Activated T-cell treated with anti-CD3 and anti-CD28 coated beads, Interleukin-2, amount 50 U/mL, for 72 hours (primary cell): Measurements from ENCODE around the gene ZBTB1. TPM values are rescaled to one million over a fixed set of nuclear protein-coding genes. Genes with fewer than 3 reads are reported as not detected.

Experiments
- ATAC-seq, 2 donors: fragments of 150-1000 bp; cut with Tn5 transposase; replicated peaks in 1 of 2; 2 replicates each; pipeline ENCODE4 v1.10.0; 2021; ENCODE audit warnings: moderate library complexity in 2 of 2, mild to moderate bottlenecking in 1 of 2
- DNase-seq, 2 donors: peaks; one replicate each; pipeline ENCODE4 v3.0.0; 2021 to 2022; ENCODE audit warnings: mixed read lengths in 1 of 2
- H3K27ac Mint-ChIP-seq: one replicate; pipeline ENCODE4 v1.8.0; 2022; ENCODE audit warnings: mild to moderate bottlenecking, moderate library complexity, mixed read lengths
- H3K27me3 Mint-ChIP-seq: one replicate; pipeline ENCODE4 v1.8.0; 2022; ENCODE audit warnings: low read depth, mixed read lengths
- H3K36me3 Mint-ChIP-seq, 2 donors: one replicate each; pipeline ENCODE4 v1.8.0; 2022; ENCODE audit warnings: mixed read lengths in 2 of 2, mild to moderate bottlenecking in 1 of 2; ENCODE audit not compliant: insufficient read depth in 2 of 2
- H3K4me1 Mint-ChIP-seq: one replicate; pipeline ENCODE4 v1.8.0; 2022; ENCODE audit warnings: low read depth, mixed read lengths
- H3K4me3 Mint-ChIP-seq, 2 donors: one replicate each; pipeline ENCODE4 v1.8.0; 2022; ENCODE audit warnings: mild to moderate bottlenecking in 2 of 2, mixed read lengths in 2 of 2, moderate library complexity in 2 of 2
- H3K9me3 Mint-ChIP-seq, 2 donors: one replicate each; pipeline ENCODE4 v1.8.0; 2022; ENCODE audit warnings: mixed read lengths in 2 of 2
- total RNA-seq, 2 donors: library from RNA; stranded (reverse); gene quantifications; one replicate each; pipeline ENCODE4 v1.2.3, GENCODE V29; 2022

The ZBTB1 gene
- total RNA-seq, 2 donors from 2014 or later, result 46.9 to 49.5 TPM

DNA sequence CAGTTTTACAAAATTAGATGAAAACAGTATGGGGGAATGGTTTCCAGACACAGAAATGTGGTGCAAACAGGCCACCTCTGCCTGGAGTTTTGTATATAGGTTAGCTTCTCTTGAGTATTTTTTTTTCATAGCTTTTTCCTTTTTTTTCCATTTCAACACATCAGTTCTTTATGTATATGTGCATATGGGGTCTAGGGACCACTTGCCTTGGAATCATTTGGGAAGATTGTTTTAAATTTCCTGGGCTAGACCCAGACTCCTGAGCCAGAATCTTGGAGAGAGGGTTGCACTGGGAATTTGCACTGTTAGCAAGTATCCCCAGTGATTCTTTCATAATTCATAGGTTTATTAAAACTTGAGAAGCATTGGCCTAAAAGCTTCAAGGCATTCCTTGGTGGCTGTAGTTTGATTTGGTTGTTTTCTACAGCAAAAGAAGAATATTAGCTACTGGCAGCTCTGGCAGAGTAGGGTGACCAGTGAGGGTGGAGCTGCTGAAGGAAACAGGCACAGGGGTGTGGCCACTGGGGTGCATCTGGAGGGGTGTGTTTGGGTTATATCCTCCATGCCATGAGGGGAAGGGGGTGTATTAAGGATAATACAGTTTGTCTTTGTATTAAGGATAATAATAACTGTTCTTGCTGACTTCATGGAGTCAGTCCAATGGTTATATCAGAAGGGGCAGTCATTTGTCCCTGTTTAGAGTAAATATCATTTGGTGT, 68.0 kb downstream of the ZBTB1 start:
- H3K9me3 Mint-ChIP-seq, result no peaks in the 10 kb centered on the region
- no peak for DNase-seq
- H3K4me1 Mint-ChIP-seq, result no peaks in the 10 kb centered on the region
- ATAC-seq, result no peak
- no peaks in the 10 kb centered on the region for H3K27me3 Mint-ChIP-seq
- no peak overlapping the region for H3K27ac Mint-ChIP-seq
- no peak overlapping the region for H3K4me3 Mint-ChIP-seq
- no peaks in the 10 kb centered on the region for H3K36me3 Mint-ChIP-seq

DNA sequence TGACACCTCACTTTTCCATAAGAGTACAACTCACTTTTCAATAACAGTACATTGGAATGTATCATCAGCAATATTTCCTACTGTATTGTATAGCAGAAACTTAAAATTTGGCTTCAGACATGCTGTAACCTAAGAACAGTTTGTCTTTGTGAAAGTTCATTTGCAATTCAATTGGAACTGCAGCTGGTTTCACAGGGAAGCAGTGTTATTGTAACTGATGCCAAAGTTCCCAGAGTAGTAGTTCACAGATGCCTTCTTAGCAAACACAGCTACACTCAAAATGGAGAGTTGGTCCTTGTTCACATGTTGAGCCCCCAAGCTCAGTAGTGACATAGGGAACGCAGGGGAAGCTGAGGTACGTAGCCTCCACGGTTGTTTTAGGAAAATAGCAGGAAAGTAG, 68.5 kb downstream of the ZBTB1 start:
- ATAC-seq (no peak), DNase-seq (no peak)
- H3K27ac Mint-ChIP-seq, result no peak overlapping the region
- no peaks in the 10 kb centered on the region for H3K9me3 Mint-ChIP-seq
- H3K27me3 Mint-ChIP-seq, result no peaks in the 10 kb centered on the region
- no peak overlapping the region for H3K4me3 Mint-ChIP-seq
- H3K36me3 Mint-ChIP-seq, result no peaks in the 10 kb centered on the region
- H3K4me1 Mint-ChIP-seq, result no peaks in the 10 kb centered on the region

Other genes with a start within 250 kb of the ZBTB1 start
- 1 to 10 TPM in 1 of 2 donors, under 1 TPM in 1; 0.23 to 1.0 TPM for gene ESR2, start 210.4 kb upstream of the ZBTB1 start, total RNA-seq
- 100 to 1,000 TPM; 123 to 164 TPM for gene MTHFD1, start 116.4 kb upstream of the ZBTB1 start, total RNA-seq
- gene AKAP5, start 39.3 kb upstream of the ZBTB1 start, total RNA-seq, result 1 to 10 TPM; 1.2 to 1.9 TPM
- 10 to 100 TPM; 30.4 to 31.3 TPM for gene ZBTB25, start 932 bp upstream of the ZBTB1 start, total RNA-seq
- gene HSPA2, start 36.0 kb downstream of the ZBTB1 start, total RNA-seq, result 1 to 10 TPM; 5.5 to 7.7 TPM
- gene PPP1R36, start 45.2 kb downstream of the ZBTB1 start, total RNA-seq, result under 1 TPM in 1 of 2 donors, not detected in 1; 0.16 TPM
- 1 to 10 TPM; 2.4 to 8.8 TPM for gene PLEKHG3, start 199.7 kb downstream of the ZBTB1 start, total RNA-seq